NCI-H146 (cell line): ENCODE measurements around the gene PAFAH1B1.
"Not testable (repeated sequence)": the region's sequence is repeated elsewhere in the genome, so short reads cannot be mapped to it uniquely, and the experiment has no call there.

Source experiments
- DNase-seq: peaks from one replicate; lab custom pipeline; 2025; lab: John Stamatoyannopoulos, UW

PAFAH1B1 gene

GRCh38 chr17:2592971-2593820, at the start of gene PAFAH1B1:
TSS of gene PAFAH1B1 (plus strand) at chr17:2593654. CDS start at chr17:2638289, 44,635 bp downstream.
- peak; percentile 89 for DNase-seq

GRCh38 chr17:2545393-2545792, 48.1 kb upstream of the PAFAH1B1 start:
- no peak for DNase-seq

GRCh38 chr17:2547176-2547575, 46.3 kb upstream of the PAFAH1B1 start:
- peak; percentile 10 for DNase-seq

GRCh38 chr17:2548026-2548425, 45.4 kb upstream of the PAFAH1B1 start:
- not testable (repeated sequence) for DNase-seq

GRCh38 chr17:2549392-2550211, 43.9 kb upstream of the PAFAH1B1 start:
- no peak for DNase-seq

- no peak for DNase-seq
Observed at GRCh38 chr17:2551493-2551892, 42.0 kb upstream of the PAFAH1B1 start.

GRCh38 chr17:2551928-2552327, 41.5 kb upstream of the PAFAH1B1 start:
- DNase-seq = no peak

GRCh38 chr17:2560658-2561057, 32.8 kb upstream of the PAFAH1B1 start:
- DNase-seq = no peak

GRCh38 chr17:2562162-2562858, 31.1 kb upstream of the PAFAH1B1 start:
- no peak for DNase-seq

- peak; percentile 32 for DNase-seq
Observed at GRCh38 chr17:2563061-2563460, 30.4 kb upstream of the PAFAH1B1 start.

- no peak for DNase-seq
Observed at GRCh38 chr17:2563543-2563942, 29.9 kb upstream of the PAFAH1B1 start.

GRCh38 chr17:2564877-2565276, 28.6 kb upstream of the PAFAH1B1 start:
- DNase-seq = no peak

GRCh38 chr17:2566056-2566455, 27.4 kb upstream of the PAFAH1B1 start:
- no peak for DNase-seq

GRCh38 chr17:2571523-2572303, 21.7 kb upstream of the PAFAH1B1 start:
- DNase-seq = no peak

GRCh38 chr17:2572304-2572609, 21.2 kb upstream of the PAFAH1B1 start:
- not testable (repeated sequence) for DNase-seq

- peak; percentile 21 for DNase-seq
Observed at GRCh38 chr17:2580151-2580550, 13.3 kb upstream of the PAFAH1B1 start.

GRCh38 chr17:2580661-2581060, 12.8 kb upstream of the PAFAH1B1 start:
- no peak for DNase-seq

GRCh38 chr17:2582493-2582892, 11.0 kb upstream of the PAFAH1B1 start:
- DNase-seq = no peak

- no peak for DNase-seq
Observed at GRCh38 chr17:2591040-2591640, 2.3 kb upstream of the PAFAH1B1 start.

- peak; percentile 80 for DNase-seq
Observed at GRCh38 chr17:2593821-2594721, 617 bp downstream of the PAFAH1B1 start.
